Epidermal melanocyte (primary cell): ENCODE measurements around the gene PCNX1.

ENCODE experiments used
- DNase-seq: peaks from one replicate; pipeline ENCODE4 v3.0.0; 2011; ENCODE audit warnings: low spot score; ENCODE audit not compliant: insufficient read length

PCNX1 gene

DNA sequence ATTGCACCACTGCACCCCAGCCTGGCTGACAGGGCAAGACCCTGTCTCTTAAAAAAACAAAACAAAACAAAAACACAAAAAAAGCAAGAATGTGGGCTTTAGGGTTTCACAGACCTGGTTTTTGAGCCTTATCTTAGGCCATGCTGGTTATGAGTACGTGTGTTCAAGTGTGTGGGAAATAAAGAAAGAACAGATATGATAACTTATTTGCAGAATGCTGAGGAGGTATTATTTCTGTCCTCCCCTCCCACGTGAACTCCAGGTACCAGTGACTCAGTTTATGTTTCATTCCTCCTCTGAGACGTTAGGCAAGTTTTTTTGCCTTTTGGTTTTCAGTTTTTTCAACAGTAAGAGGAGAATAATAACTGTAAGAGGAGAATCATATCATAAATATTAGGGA lies 49.3 kb downstream of the PCNX1 start:
- DNase-seq: no peak

DNA sequence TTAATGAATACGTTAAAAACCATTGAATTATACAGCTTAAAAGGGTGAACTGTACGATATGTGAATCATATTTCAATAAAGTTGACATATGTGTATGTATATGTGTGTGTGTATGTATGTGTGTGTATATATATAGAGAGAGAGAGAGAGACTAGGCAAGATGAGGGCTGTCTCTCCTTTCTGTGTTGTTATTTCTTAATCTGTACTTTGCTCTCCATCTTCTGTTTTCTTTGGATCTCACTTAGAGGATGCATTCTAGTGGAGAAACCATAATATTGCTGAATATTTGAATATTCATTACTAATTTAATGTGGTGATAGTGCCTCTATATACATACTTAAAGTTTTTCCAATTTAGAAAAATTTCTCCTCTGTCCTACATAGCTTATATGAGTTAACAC lies 50.5 kb downstream of the PCNX1 start:
- no peak for DNase-seq

DNA sequence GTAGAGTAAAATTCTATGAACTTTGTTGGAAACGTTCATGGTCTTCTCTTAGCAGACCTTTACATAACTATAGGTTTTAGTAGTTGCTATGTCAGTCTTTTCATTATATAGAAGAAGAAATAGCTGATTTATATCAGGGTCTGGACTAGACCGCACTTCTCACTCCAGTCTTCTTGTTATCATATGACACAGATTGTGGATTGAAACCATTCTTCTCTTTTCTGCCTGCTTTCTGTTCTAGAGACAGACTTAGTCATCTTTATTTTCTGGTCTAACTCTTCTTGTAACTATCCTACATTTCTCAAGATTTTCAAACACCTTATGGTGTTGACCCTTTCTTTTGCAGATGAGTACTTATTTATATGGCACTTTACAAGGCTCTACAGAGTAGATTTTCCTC lies 55.7 kb downstream of the PCNX1 start:
- DNase-seq: no peak

DNA sequence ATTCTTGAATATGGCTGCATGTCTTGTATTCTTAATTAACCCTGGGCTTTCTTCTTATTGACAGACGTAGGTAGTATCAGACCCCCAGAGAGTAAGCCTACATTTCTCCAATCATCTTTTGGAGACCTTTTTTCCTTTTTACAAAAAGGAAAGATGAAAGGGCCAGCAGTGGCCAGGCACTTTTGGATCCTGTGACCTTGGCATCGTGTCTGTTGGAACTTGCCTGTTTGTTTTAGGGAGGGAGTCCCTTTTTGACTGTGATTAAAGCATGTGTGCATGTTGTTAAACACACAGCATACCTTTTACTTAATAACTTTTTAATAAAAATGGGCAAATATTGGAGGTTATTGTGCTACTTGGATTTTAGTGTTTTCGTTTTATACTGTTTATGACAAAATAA lies 57.2 kb downstream of the PCNX1 start:
- DNase-seq: no peak

DNA sequence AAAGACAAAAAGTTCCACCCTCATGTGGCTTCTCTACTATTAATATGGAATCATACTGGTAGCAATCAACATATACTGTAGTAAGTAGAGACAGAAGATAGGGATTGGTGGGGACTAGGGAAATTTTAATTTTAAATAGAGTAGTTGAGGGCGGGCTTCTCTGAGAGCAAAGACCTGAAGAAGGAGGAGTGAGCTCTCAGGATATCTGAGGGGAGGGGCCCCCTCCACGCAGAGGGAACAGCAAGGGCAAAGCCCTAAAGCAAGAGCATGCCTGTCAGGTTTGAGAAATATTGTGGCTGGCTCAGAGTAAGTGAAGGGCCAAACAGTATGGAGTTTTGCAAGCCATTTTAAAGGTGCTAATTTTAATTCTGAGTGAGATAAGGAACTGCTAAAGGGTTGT lies 64.3 kb downstream of the PCNX1 start:
- no peak for DNase-seq

DNA sequence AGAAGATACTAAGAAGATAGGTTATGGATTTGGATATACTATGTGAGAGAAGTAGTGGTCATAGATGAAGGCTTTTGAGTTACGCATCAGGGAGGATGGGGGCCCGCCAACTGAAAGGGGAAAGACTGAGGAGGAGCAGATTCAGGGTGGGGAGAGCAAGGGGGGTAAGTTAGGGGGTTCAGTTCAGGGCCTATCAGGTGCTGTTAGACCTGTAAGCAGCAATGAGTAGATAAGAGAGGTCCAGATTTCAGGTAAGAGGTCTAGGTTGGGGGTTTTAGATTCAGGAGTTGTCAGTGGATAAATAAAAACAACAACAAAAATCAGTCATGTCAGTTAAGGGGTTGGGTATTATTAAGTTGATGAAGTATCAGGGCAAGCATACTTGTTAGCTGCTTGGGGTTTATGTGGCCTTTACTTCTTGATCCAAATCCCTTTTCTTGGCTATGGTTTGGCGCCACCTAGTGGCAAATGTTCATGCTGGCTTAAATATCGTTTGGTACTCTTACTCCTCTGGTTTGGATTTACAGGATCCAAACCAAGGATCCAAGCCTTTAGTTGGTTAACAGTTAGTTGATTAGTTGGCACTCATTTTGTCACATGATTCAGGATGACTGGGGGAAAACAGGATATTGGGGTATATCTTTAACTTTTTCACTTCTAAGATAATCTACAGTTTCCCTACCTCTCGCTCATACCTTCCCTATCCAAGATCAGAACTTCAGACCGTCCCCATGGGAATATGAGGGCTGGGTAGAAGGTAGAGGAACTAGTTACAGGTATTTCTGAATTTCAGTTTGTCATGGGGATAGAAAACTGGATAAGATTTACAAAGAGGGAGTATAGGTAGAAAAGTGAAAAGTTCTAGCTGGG lies 65.1 kb downstream of the PCNX1 start:
- DNase-seq: no peak

DNA sequence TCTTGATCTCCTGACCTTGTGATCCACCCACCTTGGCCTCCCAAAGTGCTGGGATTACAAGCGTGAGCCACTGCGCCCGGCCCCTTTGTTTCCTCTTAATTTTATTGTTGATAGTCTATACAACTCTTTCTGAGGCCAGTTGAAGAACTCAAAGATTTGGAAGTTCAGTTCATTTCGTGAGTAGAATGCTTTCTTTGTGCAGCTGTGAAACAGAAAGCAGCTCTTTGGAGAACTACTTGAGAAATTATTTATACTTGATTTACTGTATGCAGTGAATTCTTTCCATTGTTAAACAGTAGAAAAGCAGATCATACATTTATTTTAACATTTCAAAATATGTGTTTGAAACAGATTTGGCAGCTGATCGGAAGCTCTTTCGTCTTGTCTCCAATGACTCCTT lies 69.3 kb downstream of the PCNX1 start:
- no peak for DNase-seq

DNA sequence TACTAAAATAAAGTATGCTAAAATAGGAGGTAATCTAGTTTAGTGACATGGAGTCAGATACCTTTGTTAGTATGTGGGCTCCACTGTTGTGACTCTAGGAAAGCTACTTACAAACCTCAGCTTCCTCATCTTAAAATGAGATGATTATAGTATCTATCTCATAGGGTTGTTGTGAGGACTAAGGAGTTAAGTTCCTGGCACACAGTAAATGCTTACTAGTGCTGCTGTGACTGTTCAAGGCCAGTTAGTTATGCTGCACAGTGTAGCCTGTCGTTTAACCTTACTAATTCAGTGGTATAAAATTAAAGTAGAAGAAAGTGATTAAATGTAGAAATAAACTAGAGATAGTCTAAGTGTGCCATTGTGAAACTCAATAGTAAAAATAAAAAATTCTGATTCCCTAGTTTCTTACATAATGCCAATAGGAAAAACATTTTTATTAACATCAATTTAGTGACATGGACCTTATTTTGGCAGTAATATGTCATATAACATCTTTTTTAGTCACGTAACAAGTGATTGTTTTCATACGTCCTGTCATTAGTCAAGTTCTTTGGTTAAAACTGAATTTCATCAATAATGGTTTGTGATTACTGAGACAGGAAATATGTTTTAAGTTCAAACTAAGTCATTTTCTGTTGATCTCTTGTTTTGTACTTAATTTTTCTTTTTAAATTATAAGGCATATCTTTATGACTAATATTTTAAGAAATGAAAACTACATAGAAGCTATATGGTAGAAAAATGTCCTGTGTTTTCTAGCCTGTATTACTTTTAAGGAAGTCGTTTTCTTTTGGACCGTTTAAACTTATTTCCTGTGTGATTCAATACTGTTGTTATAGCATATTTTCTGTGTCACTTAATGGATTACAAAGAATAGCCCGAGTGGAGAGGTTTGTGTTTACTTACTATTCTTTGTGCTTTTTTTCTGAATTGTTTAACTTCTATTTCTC lies 74.0 kb downstream of the PCNX1 start:
- DNase-seq: no peak

DNA sequence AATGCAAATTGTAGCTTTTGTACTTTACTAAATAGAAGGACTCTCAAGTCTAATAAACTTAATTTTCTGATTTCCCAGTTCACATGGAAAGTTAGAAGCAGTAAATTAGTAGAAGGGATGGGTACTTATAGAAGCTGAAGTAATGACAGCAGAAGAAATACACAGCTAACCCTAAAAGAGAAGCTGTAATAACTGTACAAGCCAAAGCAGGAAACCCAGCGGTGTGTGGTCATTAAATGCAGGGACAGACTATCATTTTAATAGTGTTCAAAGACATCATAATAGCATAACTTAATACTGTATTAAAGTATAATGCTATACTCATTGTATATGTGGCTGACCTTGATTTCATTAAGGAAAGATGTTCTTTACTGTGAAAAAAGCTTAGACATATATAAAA lies 74.9 kb downstream of the PCNX1 start:
- DNase-seq: no peak

DNA sequence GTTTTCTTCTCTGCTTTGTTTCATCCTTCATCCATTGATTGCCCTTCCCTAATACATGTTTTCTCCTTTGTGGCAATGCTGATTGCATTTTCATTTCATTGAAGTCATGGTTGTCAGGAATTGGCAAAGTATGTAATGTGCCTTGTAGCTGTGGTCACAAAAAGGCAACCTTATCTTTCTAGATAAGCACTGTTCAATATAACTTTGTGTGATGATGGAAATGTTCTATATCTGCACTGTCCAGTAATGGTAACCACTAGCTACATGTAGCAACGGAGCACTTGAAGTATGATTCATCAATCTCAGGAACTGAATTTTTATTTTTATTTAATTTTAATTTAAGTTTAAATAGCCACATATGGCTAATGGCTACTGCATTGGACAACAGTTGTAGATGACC lies 79.8 kb downstream of the PCNX1 start:
- no peak for DNase-seq

DNA sequence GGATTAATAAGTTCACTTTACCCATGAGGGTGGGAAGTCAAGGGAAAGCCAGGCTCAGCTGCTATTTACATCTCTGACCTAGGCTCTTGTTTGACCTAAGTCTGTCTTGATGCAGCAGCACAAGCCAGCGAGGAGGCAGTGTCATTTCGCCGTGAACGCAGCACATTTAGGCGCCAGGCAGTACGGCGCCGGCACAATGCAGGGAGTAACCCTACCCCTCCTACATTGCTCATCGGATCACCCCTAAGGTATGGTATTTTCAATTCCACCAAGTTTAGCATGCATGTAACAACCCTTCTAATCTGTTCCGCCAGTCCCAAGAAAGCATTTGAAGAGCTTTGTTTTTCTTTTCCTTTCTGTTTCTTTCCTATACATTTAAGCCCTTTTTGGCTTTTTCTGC lies 81.2 kb downstream of the PCNX1 start:
- no peak for DNase-seq

DNA sequence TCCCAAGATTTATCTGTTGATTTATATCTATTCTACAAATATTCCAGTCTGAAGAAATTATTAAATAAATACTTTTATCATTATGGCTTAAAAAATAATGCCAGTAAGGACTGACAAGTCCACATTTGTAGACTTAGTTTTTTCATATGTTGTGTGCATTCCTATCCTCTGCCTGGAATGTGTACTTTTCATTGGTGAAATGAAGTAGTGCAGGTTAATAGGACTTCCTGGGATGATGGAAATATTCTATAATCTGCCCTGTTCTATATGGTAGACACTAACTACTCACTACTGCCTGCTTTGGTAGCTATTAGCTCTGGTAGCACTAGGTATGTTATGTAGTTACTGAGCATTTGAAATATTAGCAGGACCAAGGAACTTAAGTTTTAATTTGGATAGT lies 86.7 kb downstream of the PCNX1 start:
- DNase-seq: no peak

DNA sequence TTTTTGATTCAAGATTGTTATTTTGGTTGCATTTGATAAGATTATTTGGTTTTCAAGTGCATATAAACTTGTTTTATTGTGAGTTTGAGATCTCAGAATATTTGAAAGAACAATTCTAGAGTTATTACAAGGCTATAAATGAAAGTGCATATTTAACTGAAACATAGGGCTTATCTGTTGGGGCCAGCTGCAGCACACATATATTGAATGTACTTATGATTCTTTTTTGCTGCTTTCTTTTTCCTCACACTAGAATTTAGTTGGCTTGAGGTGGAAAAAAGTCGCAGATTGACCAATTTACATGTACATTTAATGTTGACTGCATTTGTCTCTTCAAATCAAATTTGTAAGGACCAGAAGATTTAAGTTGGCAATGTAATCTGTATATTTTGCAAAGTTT lies 88.0 kb downstream of the PCNX1 start:
- no peak for DNase-seq

DNA sequence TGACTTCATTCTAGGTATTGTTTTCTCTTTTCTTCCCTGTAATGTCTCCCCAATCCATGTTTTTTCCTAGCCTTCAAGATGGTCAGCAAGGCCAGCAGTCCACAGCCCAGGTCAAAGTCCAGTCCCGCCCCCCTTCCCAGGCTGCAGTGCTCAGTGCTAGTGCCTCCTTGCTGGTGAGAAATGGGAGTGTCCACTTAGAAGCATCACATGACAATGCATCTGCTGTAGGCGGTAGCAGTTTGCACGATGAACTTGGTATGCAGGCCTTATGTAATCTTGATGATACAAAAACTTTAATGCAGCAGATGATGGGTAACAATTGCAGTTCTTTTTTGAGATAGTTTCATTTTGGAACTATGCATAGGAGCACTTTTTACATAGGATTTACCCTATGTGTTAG lies 88.4 kb downstream of the PCNX1 start:
- no peak for DNase-seq

DNA sequence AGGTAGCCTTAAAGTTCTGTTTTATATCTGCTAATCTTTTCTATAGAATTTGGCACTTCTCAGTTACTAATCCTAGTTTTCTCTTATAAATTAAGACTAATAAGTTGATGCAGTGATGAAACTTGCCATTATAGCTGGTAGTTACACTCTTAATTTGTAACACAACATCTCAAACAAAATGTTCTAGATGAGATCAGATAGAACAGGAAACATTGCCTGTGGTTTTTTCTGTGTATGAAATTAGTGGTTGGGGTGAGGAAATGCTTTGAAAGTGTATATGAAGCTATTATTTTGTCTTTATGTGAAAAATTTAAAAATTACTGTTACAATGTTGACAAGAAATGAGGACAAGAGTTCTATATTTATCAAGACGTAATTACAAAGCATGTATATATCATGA lies 91.9 kb downstream of the PCNX1 start:
- DNase-seq: no peak

DNA sequence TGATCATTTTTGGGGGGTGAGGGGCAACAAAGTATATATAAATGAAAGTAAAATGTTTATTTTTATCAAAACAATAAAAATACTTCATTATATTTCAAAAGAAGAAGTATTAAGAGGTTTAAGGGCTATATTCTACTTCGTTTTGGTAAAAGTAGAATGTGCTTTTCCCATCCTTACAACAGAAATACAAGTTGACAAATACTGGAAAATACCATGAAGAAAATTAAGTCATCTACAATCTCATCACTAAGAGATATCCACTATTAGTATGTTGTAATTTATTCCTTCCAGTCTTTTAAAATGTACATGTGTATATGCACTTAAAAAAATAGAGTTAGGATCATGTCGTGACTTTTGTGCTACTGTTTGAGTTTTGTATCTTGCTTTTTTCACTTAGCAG lies 92.8 kb downstream of the PCNX1 start:
- DNase-seq: no peak

DNA sequence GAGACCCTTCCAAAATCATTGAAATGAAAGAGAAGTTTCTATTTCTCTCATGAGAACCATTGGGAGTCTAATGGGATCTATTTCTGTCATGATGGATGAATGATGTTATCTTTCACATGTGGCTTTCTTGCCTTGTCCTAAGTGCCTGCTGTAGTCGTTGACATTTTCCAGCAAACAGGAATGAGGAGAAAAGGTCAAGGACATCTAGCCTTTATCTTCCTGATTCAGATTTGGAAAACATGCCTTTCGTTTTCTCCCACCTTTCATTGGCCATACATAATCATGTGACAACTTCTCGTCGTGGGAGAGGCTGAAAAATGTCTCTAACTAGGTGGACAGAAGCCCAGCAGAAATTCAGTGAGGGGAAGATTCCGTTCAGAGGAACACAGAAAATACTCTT lies 94.5 kb downstream of the PCNX1 start:
- no peak for DNase-seq

DNA sequence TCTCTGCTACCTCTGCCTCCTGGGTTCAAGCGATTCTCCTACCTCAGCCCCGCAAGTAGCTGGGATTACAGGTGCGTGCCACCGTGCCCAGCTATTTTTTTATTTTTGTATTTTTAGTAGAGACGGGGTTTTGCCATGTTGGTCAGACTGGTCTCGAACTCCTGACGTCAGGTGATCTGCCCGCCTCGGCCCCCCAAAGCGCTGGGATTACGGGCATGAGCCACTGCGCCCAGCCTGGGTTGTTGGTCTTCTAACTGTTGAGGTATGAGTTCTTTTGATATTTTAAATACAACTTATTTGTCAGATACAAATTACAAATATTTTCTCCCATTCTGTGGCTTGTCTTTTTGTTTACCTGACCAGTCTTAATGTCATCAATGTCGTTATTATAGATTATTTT lies 95.9 kb downstream of the PCNX1 start:
- DNase-seq: no peak

DNA sequence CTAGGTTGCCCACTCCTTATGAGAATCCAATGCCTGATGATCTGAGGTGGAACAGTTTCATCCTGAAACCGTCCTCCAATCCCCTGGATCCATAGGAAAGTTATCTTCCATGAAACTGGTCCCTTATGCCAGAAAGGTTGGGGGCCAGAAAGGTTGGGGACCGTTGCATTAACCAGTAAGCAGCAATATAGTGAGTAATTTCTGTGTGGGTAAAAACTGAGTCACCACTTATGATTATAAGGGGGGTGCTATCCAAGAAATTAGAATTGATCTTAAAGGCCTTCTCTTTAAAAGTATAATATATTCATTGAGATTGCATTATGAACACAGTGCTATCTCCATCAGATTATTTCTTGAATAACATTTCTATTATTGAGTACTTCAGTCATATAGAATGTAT lies 97.2 kb downstream of the PCNX1 start:
- no peak for DNase-seq

DNA sequence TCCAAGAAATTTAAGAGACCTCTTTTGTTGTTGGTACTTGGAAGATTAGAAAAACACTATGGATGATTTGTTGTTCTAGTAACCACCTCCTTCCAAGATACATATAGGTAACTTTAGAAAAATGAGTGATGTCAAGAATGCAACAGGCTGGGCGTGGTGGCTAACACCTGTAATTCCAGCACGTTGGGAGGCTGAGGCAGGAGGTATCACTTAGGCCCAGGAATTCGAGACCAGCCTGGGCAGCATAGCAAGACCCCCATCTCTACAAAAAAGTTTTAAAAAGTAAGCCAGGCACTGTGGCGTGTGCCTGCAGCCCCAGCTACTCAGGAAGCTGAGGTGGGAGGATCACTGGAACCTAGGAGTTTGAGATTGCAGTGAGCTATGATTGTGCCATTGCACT lies 97.8 kb downstream of the PCNX1 start:
- no peak for DNase-seq

DNA sequence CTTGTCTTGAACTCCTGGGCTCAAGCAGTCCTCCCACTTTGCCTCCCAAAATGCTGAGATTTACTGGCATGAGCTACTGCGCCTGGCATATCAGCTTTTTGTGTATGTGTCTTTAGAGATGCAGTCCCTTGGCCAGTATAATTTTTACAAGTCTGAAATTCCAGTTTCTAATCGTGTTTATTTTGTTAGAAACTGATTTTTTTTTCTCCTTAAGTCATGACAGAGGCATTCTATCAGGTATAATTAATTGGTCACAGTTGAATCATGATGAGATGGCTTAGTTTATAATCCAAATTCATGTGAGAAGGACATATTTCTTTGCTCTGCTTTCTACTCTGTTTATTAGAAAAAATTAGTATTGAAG lies 98.9 kb downstream of the PCNX1 start:
- DNase-seq: no peak

DNA sequence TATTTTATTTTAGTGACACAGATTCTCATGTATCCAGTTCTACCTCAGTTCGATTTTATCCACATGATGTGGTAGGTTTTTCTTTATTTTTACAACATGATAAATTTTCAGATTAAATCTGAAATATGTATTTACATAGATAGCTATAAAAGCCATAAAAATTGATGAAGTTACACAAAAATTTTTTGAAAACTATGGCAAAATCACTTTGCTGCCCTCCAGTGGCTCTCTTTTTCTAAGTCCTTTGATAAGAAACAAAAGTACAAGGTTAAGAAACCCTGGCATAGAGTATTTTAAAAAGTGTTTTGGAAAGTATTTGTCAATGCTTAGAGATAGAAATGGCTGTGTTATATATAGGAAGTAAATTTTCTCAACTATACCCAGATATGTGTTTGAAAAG lies 104.2 kb downstream of the PCNX1 start:
- no peak for DNase-seq

DNA sequence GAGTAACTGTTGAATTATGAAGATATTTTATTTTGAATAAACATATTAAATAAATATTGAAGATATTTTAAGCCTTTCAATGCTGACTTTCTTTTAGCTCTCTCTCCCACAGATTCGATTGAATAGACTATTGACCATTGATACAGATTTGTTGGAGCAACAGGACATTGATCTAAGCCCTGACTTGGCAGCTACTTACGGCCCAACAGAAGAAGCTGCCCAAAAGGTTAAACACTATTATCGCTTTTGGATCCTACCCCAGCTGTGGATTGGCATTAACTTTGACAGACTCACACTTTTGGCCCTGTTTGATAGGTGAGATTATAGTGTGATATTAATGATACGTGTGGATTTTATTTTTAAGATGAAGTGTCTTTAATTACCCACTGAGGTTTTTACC lies 105.6 kb downstream of the PCNX1 start:
- DNase-seq: no peak
